Tibial artery (tissue), 4 donors: Measurements from ENCODE around the gene VPS13C.

Experiments used
- DNase-seq, 2 donors: peaks; one replicate each; pipeline ENCODE4 v3.0.0-alpha.2; 2019
- H3K27ac ChIP-seq, 2 donors: fragments of 200-600 bp; sonication (generic) in 1 of 2; 1 replicate in 1 of 2; 2 replicates in 1 of 2; pipeline ENCODE4 v1.5.1; 2018 to 2019; ENCODE audit warnings: mild to moderate bottlenecking in 1 of 2
- H3K27me3 ChIP-seq, 2 donors: fragments of 200-600 bp; sonication (generic) in 1 of 2; one replicate each; pipeline versions ENCODE4 v1.5.1 to v1.6.0; 2016 to 2019
- H3K36me3 ChIP-seq, 3 donors: fragments of 200-600 bp; sonication (generic) in 2 of 3; one replicate each; pipeline ENCODE4 v1.5.1; 2016 to 2019; ENCODE audit warnings: mild to moderate bottlenecking in 2 of 3
- H3K4me1 ChIP-seq, 4 donors: fragments of 200-600 bp; sonication (generic) in 2 of 4; 1 replicate in 3 of 4; 2 replicates in 1 of 4; pipeline ENCODE4 v1.5.1; 2016 to 2019
- H3K4me3 ChIP-seq, 2 donors: fragments of 200-600 bp; sonication (generic) in 1 of 2; 1 replicate in 1 of 2; 2 replicates in 1 of 2; pipeline ENCODE4 v1.5.1; 2018 to 2019; ENCODE audit warnings: mild to moderate bottlenecking in 2 of 2
- H3K9me3 ChIP-seq, 3 donors: fragments of 200-600 bp; sonication (generic) in 1 of 3; one replicate each; pipeline ENCODE4 v1.5.1; 2016 to 2019
- intact Hi-C: fragments of 100-400 bp; cut with DNase I; formaldehyde crosslinking; loops from one replicate; pipeline ENCODE4 v1.15.0; 2023; ENCODE audit warnings: low total_unique reads
- TF ChIP-seq, protein P1 (sequence below), 2 experiments: fragments of 200-600 bp in 1 of 2; fragments of 450-650 bp in 1 of 2; IDR thresholded peaks; one replicate each; pipeline ENCODE4 v1.5.1; 2017 to 2019; ENCODE audit warnings: antibody characterized with exemption in 2 of 2, mild to moderate bottlenecking in 1 of 2, moderate library complexity in 1 of 2

Gene VPS13C

DNA sequence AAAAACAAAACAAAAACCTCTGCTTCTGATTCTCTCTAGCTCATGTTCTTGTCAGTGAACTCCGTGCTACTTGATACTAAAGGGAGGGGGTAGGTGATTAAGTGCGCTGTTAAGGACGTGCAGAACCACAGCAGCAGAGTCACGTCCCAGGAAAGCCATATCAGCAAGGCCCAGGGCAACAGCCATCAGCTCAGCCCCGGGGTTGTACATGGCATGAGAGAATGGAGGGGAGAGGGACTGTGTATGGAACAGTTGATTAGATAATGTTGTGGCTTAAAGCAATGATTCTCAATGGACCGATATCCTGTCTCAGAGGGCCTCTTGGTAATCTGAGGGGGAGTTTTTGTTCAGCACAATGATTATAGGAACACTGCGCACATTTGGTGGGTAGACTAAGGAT is 34.1 kb upstream of the VPS13C start:
- Histone ChIP-seq H3K27me3 (no peaks in the 10 kb centered on the region), H3K4me1 (peaks cover 0 to 4% (median under 1%) of the 10 kb centered on the region in 4 donors), H3K4me3 (no peak overlapping the region), H3K36me3 (no peaks in the 10 kb centered on the region), H3K27ac (no peak overlapping the region), H3K9me3 (no peaks in the 10 kb centered on the region)
- TF ChIP-seq, protein P1, sequence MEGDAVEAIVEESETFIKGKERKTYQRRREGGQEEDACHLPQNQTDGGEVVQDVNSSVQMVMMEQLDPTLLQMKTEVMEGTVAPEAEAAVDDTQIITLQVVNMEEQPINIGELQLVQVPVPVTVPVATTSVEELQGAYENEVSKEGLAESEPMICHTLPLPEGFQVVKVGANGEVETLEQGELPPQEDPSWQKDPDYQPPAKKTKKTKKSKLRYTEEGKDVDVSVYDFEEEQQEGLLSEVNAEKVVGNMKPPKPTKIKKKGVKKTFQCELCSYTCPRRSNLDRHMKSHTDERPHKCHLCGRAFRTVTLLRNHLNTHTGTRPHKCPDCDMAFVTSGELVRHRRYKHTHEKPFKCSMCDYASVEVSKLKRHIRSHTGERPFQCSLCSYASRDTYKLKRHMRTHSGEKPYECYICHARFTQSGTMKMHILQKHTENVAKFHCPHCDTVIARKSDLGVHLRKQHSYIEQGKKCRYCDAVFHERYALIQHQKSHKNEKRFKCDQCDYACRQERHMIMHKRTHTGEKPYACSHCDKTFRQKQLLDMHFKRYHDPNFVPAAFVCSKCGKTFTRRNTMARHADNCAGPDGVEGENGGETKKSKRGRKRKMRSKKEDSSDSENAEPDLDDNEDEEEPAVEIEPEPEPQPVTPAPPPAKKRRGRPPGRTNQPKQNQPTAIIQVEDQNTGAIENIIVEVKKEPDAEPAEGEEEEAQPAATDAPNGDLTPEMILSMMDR (IDR thresholded peaks at IDR 0.05): no peak
- DNase-seq: no peak
- intact Hi-C loops: no loop called here

GRCh38 chr15:62093809-62094208 is 33.6 kb upstream of the VPS13C start:
- Histone ChIP-seq H3K4me3 (no peak overlapping the region), H3K27ac (no peak overlapping the region), H3K9me3 (no peaks in the 10 kb centered on the region), H3K27me3 (no peaks in the 10 kb centered on the region), H3K36me3 (no peaks in the 10 kb centered on the region), H3K4me1 (peaks cover 0 to 3% (median 0%) of the 10 kb centered on the region in 4 donors)
- no peak for DNase-seq
- intact Hi-C loops: no loop called here
- TF ChIP-seq, protein P1 (IDR thresholded peaks at IDR 0.05): no peak

DNA sequence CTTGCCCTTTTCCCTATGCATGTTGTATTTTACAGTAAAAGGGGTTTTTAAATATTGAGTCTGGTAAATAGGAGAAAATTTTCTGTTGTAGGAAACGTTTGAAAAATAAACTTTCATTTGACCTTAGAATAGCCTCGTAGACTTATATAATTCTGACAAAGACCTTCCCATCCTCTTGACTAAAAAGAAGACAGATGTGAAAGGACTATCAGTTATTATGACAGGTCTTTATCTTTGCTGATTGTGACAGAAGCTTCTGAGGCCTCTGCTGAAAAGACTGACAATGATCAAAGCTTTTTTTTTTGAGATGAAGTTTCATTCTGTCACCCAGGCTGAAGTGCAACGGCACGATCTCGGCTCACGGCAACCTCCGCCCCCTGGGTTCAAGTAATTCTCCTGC is 30.7 kb upstream of the VPS13C start:
- TF ChIP-seq, protein P1 (IDR thresholded peaks at IDR 0.05): no peak
- H3K9me3 ChIP-seq: no peaks in the 10 kb centered on the region
- H3K27ac ChIP-seq: no peak overlapping the region
- intact Hi-C loops: no loop called here
- no peaks in the 10 kb centered on the region for H3K27me3 ChIP-seq
- H3K4me3 ChIP-seq: no peak overlapping the region
- no peaks in the 10 kb centered on the region for H3K36me3 ChIP-seq
- no peak for DNase-seq
- H3K4me1 ChIP-seq: peaks cover 0 to 11% (median 0%) of the 10 kb centered on the region in 4 donors

GRCh38 chr15:62089616-62090015 is 29.4 kb upstream of the VPS13C start:
- no peaks in the 10 kb centered on the region for H3K9me3 ChIP-seq
- no peak overlapping the region for H3K4me3 ChIP-seq
- no peaks in the 10 kb centered on the region for H3K36me3 ChIP-seq
- peaks cover 0 to 11% (median 0%) of the 10 kb centered on the region in 4 donors for H3K4me1 ChIP-seq
- no peaks in the 10 kb centered on the region for H3K27me3 ChIP-seq
- TF ChIP-seq, protein P1 (IDR thresholded peaks at IDR 0.05): no peak
- DNase-seq: no peak
- intact Hi-C loops: no loop called here
- H3K27ac ChIP-seq: no peak overlapping the region

DNA sequence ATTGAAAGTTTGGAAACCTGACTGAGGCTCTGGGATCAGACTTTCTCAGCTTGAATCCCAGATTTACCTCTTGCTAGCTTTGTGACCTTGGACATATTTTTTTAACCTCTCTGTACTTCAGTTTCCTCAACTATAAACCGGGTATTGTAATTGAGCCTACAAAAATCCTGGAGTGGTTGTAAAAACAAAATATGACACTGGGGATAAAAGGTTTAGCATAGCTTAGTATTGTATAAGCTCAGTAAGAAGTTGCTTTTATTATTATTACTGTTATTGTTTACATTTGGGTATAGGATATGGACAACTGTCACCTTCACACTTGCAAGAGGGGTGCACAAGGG is 28.1 kb upstream of the VPS13C start:
- DNase-seq: no peak
- no peaks in the 10 kb centered on the region for H3K27me3 ChIP-seq
- no peaks in the 10 kb centered on the region for H3K36me3 ChIP-seq
- no peaks in the 10 kb centered on the region for H3K9me3 ChIP-seq
- H3K4me1 ChIP-seq: peaks cover 0 to 11% (median 0%) of the 10 kb centered on the region in 4 donors
- H3K27ac ChIP-seq: no peak overlapping the region
- TF ChIP-seq, protein P1 (IDR thresholded peaks at IDR 0.05): no peak
- intact Hi-C loops: no loop called here
- H3K4me3 ChIP-seq: no peak overlapping the region
